A673 (cell line): Measurements from ENCODE around the gene PDLIM5.

ENCODE experiments used
- CTCF ChIP-seq: fragments of 300-800, 200-600 bp; sonication (generic); conservative IDR thresholded peaks from 2 replicates; pipeline ENCODE4 v1.5.1; 2017; ENCODE audit warnings: low read depth, mild to moderate bottlenecking, antibody characterized with exemption, low read length, moderate library complexity, mixed read lengths
- EZH2 ChIP-seq: fragments of 200-600 bp; sonication (generic); IDR thresholded peaks from 2 replicates; pipeline ENCODE4 v1.6.1; 2017; ENCODE audit warnings: borderline replicate concordance, low read depth, mild to moderate bottlenecking, mixed read lengths, antibody characterized with exemption, low read length; ENCODE audit not compliant: poor library complexity, severe bottlenecking

- TF ChIP-seq EZH2: no peak
- TF ChIP-seq CTCF: no peak
Observed at GRCh38 chr4:94506822-94507221, 55.1 kb downstream of the PDLIM5 start.
